Tibial artery (tissue), 4 donors: ENCODE measurements around the gene MED9.

Source experiments
- DNase-seq, 2 donors: peaks; one replicate each; pipeline ENCODE4 v3.0.0-alpha.2; 2019
- H3K27ac ChIP-seq, 2 donors: fragments of 200-600 bp; sonication (generic) in 1 of 2; 1 replicate in 1 of 2; 2 replicates in 1 of 2; pipeline ENCODE4 v1.5.1; 2018 to 2019; ENCODE audit warnings: mild to moderate bottlenecking in 1 of 2
- H3K27me3 ChIP-seq, 2 donors: fragments of 200-600 bp; sonication (generic) in 1 of 2; one replicate each; pipeline versions ENCODE4 v1.5.1 to v1.6.0; 2016 to 2019
- H3K36me3 ChIP-seq, 3 donors: fragments of 200-600 bp; sonication (generic) in 2 of 3; one replicate each; pipeline ENCODE4 v1.5.1; 2016 to 2019; ENCODE audit warnings: mild to moderate bottlenecking in 2 of 3
- H3K4me1 ChIP-seq, 4 donors: fragments of 200-600 bp; sonication (generic) in 2 of 4; 1 replicate in 3 of 4; 2 replicates in 1 of 4; pipeline ENCODE4 v1.5.1; 2016 to 2019
- H3K4me3 ChIP-seq, 2 donors: fragments of 200-600 bp; sonication (generic) in 1 of 2; 1 replicate in 1 of 2; 2 replicates in 1 of 2; pipeline ENCODE4 v1.5.1; 2018 to 2019; ENCODE audit warnings: mild to moderate bottlenecking in 2 of 2
- H3K9me3 ChIP-seq, 3 donors: fragments of 200-600 bp; sonication (generic) in 1 of 3; one replicate each; pipeline ENCODE4 v1.5.1; 2016 to 2019
- intact Hi-C: fragments of 100-400 bp; cut with DNase I; formaldehyde crosslinking; loops from one replicate; pipeline ENCODE4 v1.15.0; 2023; ENCODE audit warnings: low total_unique reads
- TF ChIP-seq, protein P1 (sequence below), 2 experiments: fragments of 200-600 bp in 1 of 2; fragments of 450-650 bp in 1 of 2; IDR thresholded peaks; one replicate each; pipeline ENCODE4 v1.5.1; 2017 to 2019; ENCODE audit warnings: antibody characterized with exemption in 2 of 2, mild to moderate bottlenecking in 1 of 2, moderate library complexity in 1 of 2

MED9 gene

DNA sequence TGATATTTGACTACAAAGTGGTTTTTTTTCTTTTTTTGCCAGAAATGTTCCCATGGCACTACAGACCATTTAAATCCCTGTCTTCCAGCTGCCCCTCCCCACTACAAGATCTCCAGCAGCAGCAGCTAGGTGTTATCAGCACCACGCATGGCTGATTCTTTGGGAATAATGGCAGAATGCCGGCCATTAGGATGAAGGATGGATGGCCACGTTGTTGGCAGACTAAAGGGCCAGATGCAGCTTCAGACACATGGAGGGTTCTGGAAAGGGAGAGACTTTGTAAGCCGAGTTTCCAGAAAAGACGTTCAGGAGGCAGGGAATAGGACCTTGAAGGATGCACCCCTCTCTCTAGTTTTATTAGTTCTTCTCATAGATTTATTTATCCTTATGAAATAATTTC lies 10.3 kb upstream of the MED9 start:
- DNase-seq: no peak
- intact Hi-C loops: no loop called here
- Histone ChIP-seq H3K4me3 (no peak overlapping the region), H3K27ac (no peak overlapping the region), H3K4me1 (no peaks in the 10 kb centered on the region), H3K9me3 (no peaks in the 10 kb centered on the region), H3K36me3 (no peaks in the 10 kb centered on the region), H3K27me3 (peaks cover 0 to 73% of the 10 kb centered on the region in 2 donors)
- TF ChIP-seq, protein P1, sequence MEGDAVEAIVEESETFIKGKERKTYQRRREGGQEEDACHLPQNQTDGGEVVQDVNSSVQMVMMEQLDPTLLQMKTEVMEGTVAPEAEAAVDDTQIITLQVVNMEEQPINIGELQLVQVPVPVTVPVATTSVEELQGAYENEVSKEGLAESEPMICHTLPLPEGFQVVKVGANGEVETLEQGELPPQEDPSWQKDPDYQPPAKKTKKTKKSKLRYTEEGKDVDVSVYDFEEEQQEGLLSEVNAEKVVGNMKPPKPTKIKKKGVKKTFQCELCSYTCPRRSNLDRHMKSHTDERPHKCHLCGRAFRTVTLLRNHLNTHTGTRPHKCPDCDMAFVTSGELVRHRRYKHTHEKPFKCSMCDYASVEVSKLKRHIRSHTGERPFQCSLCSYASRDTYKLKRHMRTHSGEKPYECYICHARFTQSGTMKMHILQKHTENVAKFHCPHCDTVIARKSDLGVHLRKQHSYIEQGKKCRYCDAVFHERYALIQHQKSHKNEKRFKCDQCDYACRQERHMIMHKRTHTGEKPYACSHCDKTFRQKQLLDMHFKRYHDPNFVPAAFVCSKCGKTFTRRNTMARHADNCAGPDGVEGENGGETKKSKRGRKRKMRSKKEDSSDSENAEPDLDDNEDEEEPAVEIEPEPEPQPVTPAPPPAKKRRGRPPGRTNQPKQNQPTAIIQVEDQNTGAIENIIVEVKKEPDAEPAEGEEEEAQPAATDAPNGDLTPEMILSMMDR (IDR thresholded peaks at IDR 0.05): no peak

DNA sequence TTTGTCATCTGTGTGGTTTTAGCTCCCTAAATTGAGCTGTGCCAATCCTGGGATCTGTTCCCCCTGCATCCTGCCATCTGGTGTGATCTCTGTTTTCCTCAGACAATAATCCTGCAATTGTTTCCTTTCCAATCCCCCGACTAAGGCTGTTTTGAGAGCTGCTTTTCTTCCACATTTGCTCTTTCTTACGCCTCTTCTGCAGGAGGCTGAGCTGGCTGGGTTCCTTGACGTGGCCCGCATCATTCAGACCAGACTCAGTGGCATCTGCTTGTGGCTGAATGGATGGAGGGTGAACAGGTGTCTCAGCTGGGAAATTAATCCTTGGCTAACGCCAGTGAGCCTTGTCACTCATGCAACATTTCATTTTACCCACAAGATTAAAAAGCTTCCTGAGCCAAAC lies 9.8 kb upstream of the MED9 start:
- Histone ChIP-seq H3K27me3 (peaks cover 0 to 69% of the 10 kb centered on the region in 2 donors), H3K36me3 (no peaks in the 10 kb centered on the region), H3K4me1 (no peaks in the 10 kb centered on the region), H3K27ac (no peak overlapping the region), H3K9me3 (no peaks in the 10 kb centered on the region), H3K4me3 (no peak overlapping the region)
- TF ChIP-seq, protein P1 (IDR thresholded peaks at IDR 0.05): no peak
- intact Hi-C loops: no loop called here
- DNase-seq: no peak

DNA sequence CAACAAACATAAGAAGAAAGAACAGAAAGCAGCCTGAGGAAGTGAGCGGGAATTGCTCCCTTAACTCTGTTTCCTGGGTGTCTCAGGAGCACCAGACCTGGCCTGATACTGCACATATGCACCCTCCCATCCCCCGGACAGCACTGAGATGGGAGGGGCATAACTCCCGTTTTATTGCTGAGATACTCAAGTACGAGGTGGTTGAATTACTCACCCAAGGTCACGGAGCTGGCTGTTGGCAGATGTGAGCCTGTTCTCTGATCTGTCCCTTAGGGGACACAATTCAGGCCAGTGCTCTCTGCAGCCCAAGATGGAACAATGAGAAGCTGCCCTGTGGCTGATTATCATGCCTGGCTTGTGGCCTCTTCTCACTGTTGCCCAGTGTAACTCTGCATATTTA lies 9.1 kb upstream of the MED9 start:
- Histone ChIP-seq H3K27ac (no peak overlapping the region), H3K9me3 (no peaks in the 10 kb centered on the region), H3K27me3 (peaks cover 0 to 62% of the 10 kb centered on the region in 2 donors), H3K4me1 (no peaks in the 10 kb centered on the region), H3K36me3 (no peaks in the 10 kb centered on the region), H3K4me3 (no peak overlapping the region)
- TF ChIP-seq, protein P1 (IDR thresholded peaks at IDR 0.05): no peak
- no peak for DNase-seq
- intact Hi-C loops: no loop called here

DNA sequence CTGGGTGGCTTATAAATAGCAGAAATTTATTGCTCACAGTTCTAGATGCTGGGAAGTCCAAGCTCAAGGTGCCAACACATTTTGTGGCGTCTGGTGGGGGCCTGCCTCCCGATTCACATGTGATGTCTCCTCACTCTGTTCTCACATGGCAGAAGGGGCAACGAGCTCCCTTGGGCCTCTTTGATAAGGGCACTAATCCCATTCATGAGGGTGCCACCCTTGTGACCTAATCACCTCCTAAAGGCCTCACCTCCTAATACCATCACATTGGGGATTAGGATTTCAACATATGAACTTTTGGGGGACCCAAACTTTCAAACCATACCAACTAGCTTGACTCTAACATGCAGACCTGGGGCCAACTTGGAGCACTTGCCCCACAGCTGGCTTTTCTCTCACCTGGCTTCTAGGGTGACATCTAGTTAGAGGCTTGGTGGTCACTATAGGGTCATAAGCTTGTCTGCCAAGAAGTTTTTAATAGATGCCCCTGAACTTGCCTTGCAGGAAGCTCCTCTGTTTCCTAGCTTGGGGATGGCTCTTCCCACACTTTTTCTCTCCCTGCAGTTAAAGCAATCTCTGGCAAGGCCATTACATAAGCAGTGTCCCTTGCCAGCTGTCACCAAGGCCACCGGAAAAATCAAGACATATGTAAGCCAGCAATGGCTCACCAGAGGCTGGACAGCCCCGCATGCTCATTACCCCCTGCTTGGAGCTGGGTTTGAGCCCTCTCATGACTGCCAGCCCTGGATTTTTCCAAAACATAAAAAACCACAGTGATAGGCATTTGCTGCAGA lies 8.4 kb upstream of the MED9 start:
- intact Hi-C loops: no loop called here
- DNase-seq: no peak
- Histone ChIP-seq H3K36me3 (no peaks in the 10 kb centered on the region), H3K4me3 (no peak overlapping the region), H3K9me3 (no peaks in the 10 kb centered on the region), H3K4me1 (no peaks in the 10 kb centered on the region), H3K27me3 (peaks cover 0 to 56% of the 10 kb centered on the region in 2 donors), H3K27ac (no peak overlapping the region)
- TF ChIP-seq, protein P1 (IDR thresholded peaks at IDR 0.05): no peak

DNA sequence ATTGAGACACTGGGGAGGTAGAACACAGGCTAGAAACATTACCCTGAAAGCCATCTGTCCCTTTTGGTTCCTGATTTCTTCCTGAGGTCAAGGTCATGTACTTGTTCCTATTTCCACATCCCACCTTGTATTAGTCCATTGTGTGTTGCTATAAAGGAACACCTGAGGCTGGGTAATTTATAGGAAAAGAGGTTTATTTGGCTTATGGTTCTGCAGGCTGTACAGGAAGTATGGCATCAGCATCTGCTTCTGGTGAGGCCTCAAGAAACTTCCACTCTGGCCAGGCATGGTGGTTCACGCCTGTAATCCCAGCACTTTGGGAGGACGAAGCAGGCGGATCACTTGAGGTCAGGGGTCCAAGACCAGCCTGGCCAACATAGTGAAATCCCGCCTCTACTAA lies 7.4 kb upstream of the MED9 start:
- no peak for DNase-seq
- H3K9me3 ChIP-seq: no peaks in the 10 kb centered on the region
- intact Hi-C loops: no loop called here
- no peaks in the 10 kb centered on the region for H3K4me1 ChIP-seq
- H3K27ac ChIP-seq: no peak overlapping the region
- TF ChIP-seq, protein P1 (IDR thresholded peaks at IDR 0.05): no peak
- H3K4me3 ChIP-seq: no peak overlapping the region
- H3K27me3 ChIP-seq: peaks cover 0 to 50% of the 10 kb centered on the region in 2 donors
- no peaks in the 10 kb centered on the region for H3K36me3 ChIP-seq
